ENCODE data around the gene PDE8B. TPM values are rescaled to one million over a fixed set of nuclear protein-coding genes. Genes with fewer than 3 reads are reported as not detected.

PDE8B gene
- total RNA-seq, 2 experiments from 2014 or later: not detected

DNA sequence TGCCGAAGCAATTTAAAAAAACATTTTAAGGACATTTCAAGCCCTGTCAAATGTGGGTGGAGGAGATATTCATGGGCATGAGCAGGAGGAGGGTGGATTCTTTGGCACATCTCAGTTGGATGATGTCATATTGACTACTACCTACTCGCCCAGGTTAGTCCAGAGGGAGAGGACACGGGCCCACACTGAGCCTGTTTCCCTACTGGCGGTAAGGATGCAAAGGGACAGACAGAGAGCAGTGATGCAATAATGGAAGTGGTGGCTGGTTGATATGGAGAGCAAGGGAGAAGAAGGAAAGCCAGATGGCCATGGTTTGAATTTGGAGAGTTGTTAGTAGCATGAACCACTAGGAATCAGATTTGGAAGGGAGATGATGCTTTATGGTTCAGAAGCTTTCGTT is 34.1 kb upstream of the PDE8B start:
- no peaks in the 10 kb centered on the region for H3K36me3 Mint-ChIP-seq
- ChIA-PET CTCF (no interaction called here), POLR2A (no interaction called here)
- H3K9me3 Mint-ChIP-seq: no peaks in the 10 kb centered on the region
- no peak overlapping the region for H3K27ac Mint-ChIP-seq
- intact Hi-C loops (cut with micrococcal nuclease): no loop called here
- peaks cover 4% of the 10 kb centered on the region for H3K4me1 Mint-ChIP-seq (ENCODE audit: low read depth)
- H3K27me3 Mint-ChIP-seq: peaks cover 12% of the 10 kb centered on the region
- no peak overlapping the region for H3K4me3 Mint-ChIP-seq
- DNase-seq: no peak

DNA sequence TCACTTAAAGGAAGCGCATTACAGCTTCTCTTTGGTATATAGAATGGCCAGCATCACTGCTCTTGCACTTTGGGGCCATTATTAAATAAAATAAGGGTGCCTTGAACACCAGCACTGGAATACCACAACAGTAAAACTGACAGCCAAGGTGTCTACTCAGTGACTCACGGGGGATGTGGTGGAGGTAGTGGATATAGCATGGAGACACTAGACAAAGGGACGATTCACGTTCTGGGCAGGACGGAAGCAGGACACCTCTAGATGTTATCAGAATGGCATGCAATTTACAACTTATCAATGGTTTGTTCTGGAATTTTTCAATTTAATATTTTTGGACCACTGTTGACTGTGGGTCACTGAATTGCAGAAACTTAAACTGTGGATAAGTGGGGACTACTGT is 32.9 kb upstream of the PDE8B start:
- POLR2A ChIA-PET: no interaction called here
- Mint-ChIP-seq H3K27ac (no peak overlapping the region), H3K36me3 (no peaks in the 10 kb centered on the region), H3K9me3 (no peaks in the 10 kb centered on the region), H3K27me3 (peaks cover 22% of the 10 kb centered on the region), H3K4me1 (ENCODE audit: low read depth) (peaks cover 4% of the 10 kb centered on the region), H3K4me3 (no peak overlapping the region)
- intact Hi-C loops (cut with micrococcal nuclease): no loop called here
- no peak for DNase-seq
- CTCF ChIA-PET: no interaction called here

DNA sequence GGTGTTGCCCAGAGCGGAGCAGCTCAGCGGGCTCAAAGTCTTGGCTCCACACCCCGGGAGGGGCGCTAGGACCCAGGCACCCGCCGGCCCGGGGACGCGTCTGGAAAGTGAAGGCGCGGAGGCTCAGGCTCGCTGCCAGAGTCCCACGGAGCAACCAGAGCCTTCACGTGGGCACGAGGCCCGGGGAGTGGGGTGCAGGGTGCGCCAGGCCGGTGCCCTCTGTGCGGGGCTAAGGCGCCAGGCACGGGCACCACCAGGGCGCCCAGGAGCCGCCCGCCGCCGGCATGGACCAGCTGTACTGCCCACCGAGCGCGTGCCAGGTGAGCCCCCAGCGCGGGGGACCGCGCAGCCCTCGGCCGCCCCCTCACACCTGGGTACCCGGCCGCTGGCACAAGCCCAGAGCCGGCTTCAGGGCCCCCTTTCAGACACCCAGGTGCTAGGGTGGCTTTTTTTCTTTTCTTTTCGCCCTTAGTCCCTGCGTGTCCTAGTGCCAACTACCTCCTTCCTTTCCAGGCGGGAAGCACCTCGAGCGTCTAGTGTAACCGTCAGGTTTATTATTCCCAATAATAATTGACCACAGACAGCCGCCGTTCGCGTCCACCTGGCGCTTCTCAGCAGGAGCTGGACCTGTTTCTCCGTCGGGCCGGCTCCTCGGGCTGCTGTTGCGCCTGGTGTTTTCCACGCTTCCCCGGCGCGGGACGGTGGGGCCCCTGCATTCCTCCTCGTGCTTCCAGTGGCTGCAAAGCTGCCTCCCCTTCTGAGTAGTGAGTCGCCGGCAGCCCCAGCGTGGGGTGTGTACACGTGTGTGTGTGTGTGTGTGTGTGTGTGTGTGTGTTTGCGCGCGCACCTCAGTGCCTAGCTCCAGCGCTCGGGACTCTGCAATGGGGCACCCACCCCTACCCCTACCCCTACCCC is 30.1 kb upstream of the PDE8B start:
- ChIA-PET POLR2A (no interaction called here), CTCF (no interaction called here)
- Mint-ChIP-seq H3K9me3 (peaks cover 3% of the 10 kb centered on the region), H3K27me3 (peaks cover 27% of the 10 kb centered on the region), H3K4me1 (ENCODE audit: low read depth) (peaks cover 4% of the 10 kb centered on the region), H3K36me3 (no peaks in the 10 kb centered on the region), H3K4me3 (no peak overlapping the region), H3K27ac (no peak overlapping the region)
- DNase-seq: peak; percentile 11
- intact Hi-C loops (cut with micrococcal nuclease): no loop called here

DNA sequence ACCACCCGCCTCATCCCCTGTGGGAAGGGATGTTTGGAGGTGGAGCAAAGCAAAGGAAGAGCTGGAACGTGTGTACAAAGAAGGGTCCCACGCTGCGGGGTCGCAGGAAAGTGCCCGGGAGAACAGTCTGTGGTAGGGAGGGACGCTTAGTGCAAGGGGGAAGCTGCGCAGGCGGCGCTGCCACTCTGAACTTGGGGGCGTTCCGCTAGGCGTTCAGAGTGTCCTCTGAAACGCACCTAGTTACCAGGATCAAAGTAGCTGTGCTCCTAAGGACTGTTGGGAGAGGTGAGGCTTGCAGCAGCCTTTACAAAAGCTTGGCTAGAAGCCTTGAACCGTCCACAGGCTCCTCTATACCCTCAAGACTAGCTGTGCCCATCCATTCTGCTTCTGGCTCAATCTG is 29.3 kb upstream of the PDE8B start:
- ChIA-PET POLR2A (no interaction called here), CTCF (no interaction called here)
- Mint-ChIP-seq H3K27ac (no peak overlapping the region), H3K4me3 (no peak overlapping the region), H3K27me3 (peaks cover 27% of the 10 kb centered on the region), H3K9me3 (peaks cover 3% of the 10 kb centered on the region), H3K36me3 (no peaks in the 10 kb centered on the region), H3K4me1 (ENCODE audit: low read depth) (peaks cover 4% of the 10 kb centered on the region)
- intact Hi-C loops (cut with micrococcal nuclease): no loop called here
- no peak for DNase-seq

DNA sequence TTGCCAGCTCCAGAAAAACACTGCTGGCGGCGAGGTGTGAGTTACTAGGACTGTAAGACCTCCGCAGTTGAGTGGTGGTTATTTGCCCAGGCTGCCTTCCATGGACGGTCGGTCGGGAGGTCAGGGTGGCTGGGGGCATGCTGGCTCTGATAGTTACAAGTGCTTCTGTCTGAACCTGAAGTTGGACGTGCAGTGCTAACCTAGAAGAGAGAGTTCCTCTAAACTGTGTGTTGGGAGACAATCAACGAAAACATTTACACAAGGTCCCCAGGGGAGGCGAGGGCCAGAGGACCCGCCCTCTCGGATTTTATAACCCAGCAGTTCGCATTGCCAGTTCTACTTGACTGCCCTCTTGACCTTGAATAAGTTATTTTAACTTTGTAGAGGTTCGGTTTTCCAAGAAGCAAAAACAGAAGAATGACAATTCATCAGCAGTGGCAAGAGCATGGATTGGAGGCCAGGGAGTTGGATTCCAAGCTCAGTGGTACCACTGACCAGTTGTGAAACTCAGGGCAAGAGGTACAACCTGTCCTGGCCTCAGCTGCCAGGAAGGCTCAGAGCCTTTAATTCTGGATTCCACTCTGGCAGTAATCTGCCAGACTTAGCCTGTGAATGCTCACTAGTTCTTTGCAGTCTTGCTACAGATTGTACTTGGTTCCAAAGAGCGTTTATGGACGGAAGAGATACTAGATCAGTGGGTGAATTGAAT is 28.7 kb upstream of the PDE8B start:
- H3K27ac Mint-ChIP-seq: no peak overlapping the region
- H3K27me3 Mint-ChIP-seq: peaks cover 28% of the 10 kb centered on the region
- intact Hi-C loops (cut with micrococcal nuclease): no loop called here
- peaks cover 4% of the 10 kb centered on the region for H3K4me1 Mint-ChIP-seq (ENCODE audit: low read depth)
- ChIA-PET POLR2A (no interaction called here), CTCF (interaction anchor here (1.2 kb wide), 1 partner anchor 37 kb away, joined by 3 read pairs; no protein-coding TSS in a partner anchor)
- no peak for DNase-seq
- H3K9me3 Mint-ChIP-seq: peaks cover 3% of the 10 kb centered on the region
- H3K4me3 Mint-ChIP-seq: no peak overlapping the region
- no peaks in the 10 kb centered on the region for H3K36me3 Mint-ChIP-seq

DNA sequence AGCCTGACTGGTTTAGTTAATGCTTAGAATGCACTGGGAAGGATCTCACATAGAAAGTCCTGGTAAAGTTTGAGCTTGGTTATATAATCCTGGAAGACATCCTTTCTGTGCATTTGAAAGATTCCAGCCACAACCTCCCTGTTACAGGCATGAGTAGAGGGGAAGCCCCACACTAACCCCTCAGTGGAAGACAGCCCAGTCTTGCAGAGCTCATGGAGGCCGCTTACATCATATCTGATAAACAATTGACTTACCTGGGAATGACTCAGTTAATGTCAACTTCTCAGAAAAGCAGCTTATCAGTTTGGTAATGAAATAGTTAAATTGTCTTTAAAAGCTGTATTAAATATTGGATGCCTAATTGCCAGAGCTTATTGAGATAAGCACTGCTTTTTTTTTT is 28.1 kb upstream of the PDE8B start:
- ChIA-PET POLR2A (no interaction called here), CTCF (interaction anchor here (0.6 to 1.2 kb wide), 2 partner anchors 36 to 409 kb away, joined by 3 read pairs; no protein-coding TSS in a partner anchor)
- DNase-seq: no peak
- H3K4me1 Mint-ChIP-seq (ENCODE audit: low read depth): peaks cover 4% of the 10 kb centered on the region
- H3K4me3 Mint-ChIP-seq: no peak overlapping the region
- H3K27me3 Mint-ChIP-seq: peaks cover 28% of the 10 kb centered on the region
- intact Hi-C loops (cut with micrococcal nuclease): no loop called here
- H3K9me3 Mint-ChIP-seq: peaks cover 3% of the 10 kb centered on the region
- no peak overlapping the region for H3K27ac Mint-ChIP-seq
- no peaks in the 10 kb centered on the region for H3K36me3 Mint-ChIP-seq

DNA sequence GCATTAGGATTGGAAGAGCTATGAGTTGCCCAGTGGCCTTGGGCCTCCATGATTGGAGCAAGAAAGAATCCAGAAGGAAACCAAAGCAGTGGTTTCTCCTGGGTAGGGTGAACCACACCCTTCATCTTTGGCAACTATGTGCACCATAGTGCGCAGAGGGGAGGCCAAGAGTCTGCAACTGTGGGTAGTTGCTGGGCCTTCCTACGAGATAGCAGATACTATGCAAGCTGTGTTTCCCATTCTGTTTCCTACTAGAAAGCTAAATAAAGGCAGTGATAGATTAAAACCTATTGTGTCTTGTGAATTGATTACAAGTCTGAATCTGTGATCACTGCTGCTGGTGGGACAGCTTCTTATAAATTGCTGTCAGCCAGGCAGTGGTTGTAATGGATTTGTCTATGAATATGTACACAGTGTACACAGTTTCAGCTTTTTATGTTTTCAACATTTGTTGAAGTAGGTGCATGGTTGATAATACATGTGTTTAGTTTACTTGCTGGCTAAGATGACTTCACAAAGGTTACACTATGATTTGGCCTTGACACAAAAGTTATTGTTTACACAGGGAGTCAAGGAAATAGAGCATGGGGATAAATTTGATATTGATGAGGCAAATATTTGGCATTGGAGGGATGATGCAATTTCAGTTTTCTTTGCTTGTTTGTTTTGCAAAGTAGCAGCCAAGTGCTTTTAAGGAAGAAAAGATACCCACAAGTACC is 23.7 kb upstream of the PDE8B start:
- no peaks in the 10 kb centered on the region for H3K4me1 Mint-ChIP-seq (ENCODE audit: low read depth)
- H3K4me3 Mint-ChIP-seq: no peak overlapping the region
- no peak for DNase-seq
- H3K27ac Mint-ChIP-seq: no peak overlapping the region
- ChIA-PET CTCF (no interaction called here), POLR2A (no interaction called here)
- H3K27me3 Mint-ChIP-seq: peaks cover 14% of the 10 kb centered on the region
- intact Hi-C loops (cut with micrococcal nuclease): no loop called here
- H3K9me3 Mint-ChIP-seq: peaks cover 3% of the 10 kb centered on the region
- H3K36me3 Mint-ChIP-seq: no peaks in the 10 kb centered on the region

DNA sequence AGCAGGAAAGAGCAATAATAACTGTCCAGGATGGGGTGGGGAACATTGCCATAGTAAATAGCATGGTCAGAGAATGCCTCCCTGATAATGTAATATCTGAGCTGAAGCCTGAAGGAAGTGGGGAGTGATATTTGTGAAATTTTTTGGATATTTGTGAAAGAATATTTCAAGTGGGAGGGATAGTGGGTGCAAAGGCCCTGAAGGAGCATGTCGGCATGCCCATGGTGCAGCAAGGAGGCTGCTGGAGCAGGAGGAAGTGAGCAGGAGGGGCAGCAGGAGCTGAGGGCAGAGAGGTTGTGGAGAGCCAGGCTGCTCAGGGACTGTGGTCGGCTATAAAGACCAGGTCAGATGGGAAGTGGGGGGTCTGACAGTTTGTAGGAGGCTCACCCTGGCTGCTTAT is 21.1 kb upstream of the PDE8B start:
- Mint-ChIP-seq H3K36me3 (no peaks in the 10 kb centered on the region), H3K4me3 (no peak overlapping the region), H3K27me3 (peaks cover 3% of the 10 kb centered on the region), H3K4me1 (ENCODE audit: low read depth) (no peaks in the 10 kb centered on the region), H3K9me3 (peaks cover 1% of the 10 kb centered on the region), H3K27ac (no peak overlapping the region)
- ChIA-PET POLR2A (no interaction called here), CTCF (no interaction called here)
- intact Hi-C loops (cut with micrococcal nuclease): no loop called here
- no peak for DNase-seq

DNA sequence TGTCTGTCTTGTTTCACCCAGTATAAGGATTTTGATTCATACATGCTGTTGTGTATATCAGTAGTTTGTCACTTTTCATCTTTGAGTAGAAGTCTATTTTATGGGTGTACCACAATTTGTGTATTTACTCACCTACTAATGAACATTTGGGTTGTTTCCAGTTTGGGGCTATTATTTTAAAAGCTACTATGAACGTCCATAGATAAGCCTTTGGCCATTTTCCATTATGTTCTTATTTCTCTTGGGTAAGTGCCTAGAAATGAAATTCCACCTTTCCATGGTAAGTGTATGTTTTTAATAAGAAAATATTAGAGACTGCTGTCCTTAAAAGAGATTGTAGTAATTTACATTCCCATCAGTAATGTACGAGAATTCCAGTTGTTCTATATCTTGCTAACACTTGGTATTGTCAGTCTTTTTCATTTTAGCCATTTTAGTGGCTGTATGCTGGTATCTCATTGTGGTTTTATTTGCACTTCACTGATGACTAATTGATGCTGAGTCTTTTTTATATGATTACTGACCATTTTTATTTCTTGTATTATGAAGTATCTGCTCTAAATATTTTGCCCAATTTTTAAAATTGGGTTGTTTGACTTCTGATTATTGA is 17.9 kb upstream of the PDE8B start:
- peaks cover 7% of the 10 kb centered on the region for H3K27me3 Mint-ChIP-seq
- H3K27ac Mint-ChIP-seq: no peak overlapping the region
- no peaks in the 10 kb centered on the region for H3K4me1 Mint-ChIP-seq (ENCODE audit: low read depth)
- peaks cover 2% of the 10 kb centered on the region for H3K36me3 Mint-ChIP-seq
- peaks cover 3% of the 10 kb centered on the region for H3K9me3 Mint-ChIP-seq
- no peak overlapping the region for H3K4me3 Mint-ChIP-seq
- intact Hi-C loops (cut with micrococcal nuclease): no loop called here
- no peak for DNase-seq
- CTCF ChIA-PET: no interaction called here
- POLR2A ChIA-PET: no interaction called here

DNA sequence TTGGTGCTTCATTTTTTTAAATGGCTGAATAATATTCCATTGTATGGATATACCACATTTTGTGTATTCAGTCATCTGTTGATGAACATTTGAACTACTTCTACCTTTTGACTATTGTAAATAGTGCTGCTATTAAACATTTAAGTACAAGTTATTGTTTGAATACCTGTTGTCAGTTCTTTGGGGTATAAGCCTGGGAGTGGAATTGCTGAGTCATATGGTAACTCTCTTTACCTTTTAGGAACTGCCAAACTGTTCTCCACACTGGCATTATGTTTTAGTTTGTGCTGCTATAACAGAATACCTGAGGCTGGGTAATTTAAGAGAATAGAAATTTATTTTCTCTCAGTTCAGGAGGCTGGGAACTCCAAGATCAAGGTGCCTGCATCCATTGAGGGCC is 15.7 kb upstream of the PDE8B start:
- intact Hi-C loops (cut with micrococcal nuclease): no loop called here
- POLR2A ChIA-PET: no interaction called here
- H3K27me3 Mint-ChIP-seq: peaks cover 14% of the 10 kb centered on the region
- H3K4me3 Mint-ChIP-seq: no peak overlapping the region
- no peak overlapping the region for H3K27ac Mint-ChIP-seq
- peaks cover 13% of the 10 kb centered on the region for H3K9me3 Mint-ChIP-seq
- no peak for DNase-seq
- CTCF ChIA-PET: no interaction called here
- H3K4me1 Mint-ChIP-seq (ENCODE audit: low read depth): no peaks in the 10 kb centered on the region
- peaks cover 10% of the 10 kb centered on the region for H3K36me3 Mint-ChIP-seq

DNA sequence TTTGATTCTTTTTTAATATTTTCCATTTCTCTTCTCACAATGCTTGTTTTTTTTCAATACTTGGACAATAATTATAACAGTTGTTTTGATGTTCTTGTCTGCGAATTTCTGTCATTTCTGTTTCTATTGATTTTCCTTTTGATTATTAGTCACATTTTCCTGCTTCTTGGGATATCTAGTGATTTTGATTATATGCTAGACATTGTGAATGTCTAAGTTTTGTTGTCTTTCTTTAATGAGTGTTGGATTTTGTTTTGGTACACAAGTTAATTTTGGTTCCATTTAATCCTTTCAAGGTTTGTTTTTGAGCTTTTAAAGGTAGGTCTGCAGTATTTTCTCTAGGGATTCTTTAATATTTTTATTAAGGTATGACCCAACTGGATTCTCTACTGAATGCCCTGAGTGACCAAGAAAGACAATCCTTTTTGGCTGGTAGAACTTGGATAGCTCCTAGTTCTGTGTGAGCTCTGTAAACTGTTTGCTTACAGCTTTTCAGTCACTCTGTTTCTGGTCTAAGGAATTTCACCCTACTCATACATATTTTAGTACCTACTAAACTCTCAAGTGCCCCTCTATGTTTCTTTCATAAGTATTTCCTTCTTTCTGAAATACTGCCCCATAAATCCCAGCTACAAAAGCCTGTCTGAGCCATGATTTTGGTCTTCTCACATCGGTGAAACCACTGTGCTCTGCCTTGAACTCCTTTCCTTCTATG is 12.5 kb upstream of the PDE8B start:
- H3K4me1 Mint-ChIP-seq (ENCODE audit: low read depth): no peaks in the 10 kb centered on the region

DNA sequence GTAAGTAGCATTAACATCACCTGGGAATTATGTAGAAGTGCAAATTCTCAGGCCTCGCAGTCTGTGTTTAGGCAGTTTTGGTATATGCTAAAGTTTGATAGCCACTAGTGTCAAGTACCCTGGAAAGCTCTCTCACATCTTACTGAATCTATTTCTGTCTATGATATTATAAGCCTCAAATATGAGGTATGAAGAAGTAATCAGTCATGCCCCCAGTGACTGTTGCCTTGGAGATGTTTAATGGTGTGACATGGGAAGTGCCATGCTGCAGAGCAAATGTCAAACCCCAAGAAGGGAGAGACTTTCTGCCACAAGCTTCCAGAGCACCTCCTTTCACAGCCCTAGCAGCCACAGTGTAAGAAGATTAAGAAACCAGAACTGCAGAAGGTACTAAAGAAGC is 9.8 kb upstream of the PDE8B start:
- CTCF ChIA-PET: no interaction called here
- H3K4me1 Mint-ChIP-seq (ENCODE audit: low read depth): no peaks in the 10 kb centered on the region
- POLR2A ChIA-PET: no interaction called here
- no peak for DNase-seq
- intact Hi-C loops (cut with micrococcal nuclease): no loop called here
- H3K4me3 Mint-ChIP-seq: no peak overlapping the region
- H3K27ac Mint-ChIP-seq: no peak overlapping the region
- peaks cover 10% of the 10 kb centered on the region for H3K36me3 Mint-ChIP-seq
- peaks cover 13% of the 10 kb centered on the region for H3K9me3 Mint-ChIP-seq
- peaks cover 14% of the 10 kb centered on the region for H3K27me3 Mint-ChIP-seq

More for the DNA sequence above, 12.5 kb upstream of the PDE8B start:
- peaks cover 10% of the 10 kb centered on the region for H3K36me3 Mint-ChIP-seq
- intact Hi-C loops (cut with micrococcal nuclease): no loop called here
- peaks cover 16% of the 10 kb centered on the region for H3K27me3 Mint-ChIP-seq
- peaks cover 13% of the 10 kb centered on the region for H3K9me3 Mint-ChIP-seq
- H3K4me3 Mint-ChIP-seq: no peak overlapping the region
- no peak for DNase-seq
- no peak overlapping the region for H3K27ac Mint-ChIP-seq
- ChIA-PET POLR2A (no interaction called here), CTCF (no interaction called here)
